Stimulated activated CD4-positive, alpha-beta T cell treated with anti-CD3 and anti-CD28 coated beads, Interleukin-2, amount 100 ng/mL, for 48 hours (primary cell): Measurements from ENCODE around the gene COL23A1.
"Not testable (repeated sequence)": the region's sequence is repeated elsewhere in the genome, so short reads cannot be mapped to it uniquely, and the experiment has no call there.

Experiments
- DNase-seq, 2 donors: peaks; one replicate each; pipeline ENCODE4 v3.0.0-alpha.2; 2020

COL23A1 gene

DNA sequence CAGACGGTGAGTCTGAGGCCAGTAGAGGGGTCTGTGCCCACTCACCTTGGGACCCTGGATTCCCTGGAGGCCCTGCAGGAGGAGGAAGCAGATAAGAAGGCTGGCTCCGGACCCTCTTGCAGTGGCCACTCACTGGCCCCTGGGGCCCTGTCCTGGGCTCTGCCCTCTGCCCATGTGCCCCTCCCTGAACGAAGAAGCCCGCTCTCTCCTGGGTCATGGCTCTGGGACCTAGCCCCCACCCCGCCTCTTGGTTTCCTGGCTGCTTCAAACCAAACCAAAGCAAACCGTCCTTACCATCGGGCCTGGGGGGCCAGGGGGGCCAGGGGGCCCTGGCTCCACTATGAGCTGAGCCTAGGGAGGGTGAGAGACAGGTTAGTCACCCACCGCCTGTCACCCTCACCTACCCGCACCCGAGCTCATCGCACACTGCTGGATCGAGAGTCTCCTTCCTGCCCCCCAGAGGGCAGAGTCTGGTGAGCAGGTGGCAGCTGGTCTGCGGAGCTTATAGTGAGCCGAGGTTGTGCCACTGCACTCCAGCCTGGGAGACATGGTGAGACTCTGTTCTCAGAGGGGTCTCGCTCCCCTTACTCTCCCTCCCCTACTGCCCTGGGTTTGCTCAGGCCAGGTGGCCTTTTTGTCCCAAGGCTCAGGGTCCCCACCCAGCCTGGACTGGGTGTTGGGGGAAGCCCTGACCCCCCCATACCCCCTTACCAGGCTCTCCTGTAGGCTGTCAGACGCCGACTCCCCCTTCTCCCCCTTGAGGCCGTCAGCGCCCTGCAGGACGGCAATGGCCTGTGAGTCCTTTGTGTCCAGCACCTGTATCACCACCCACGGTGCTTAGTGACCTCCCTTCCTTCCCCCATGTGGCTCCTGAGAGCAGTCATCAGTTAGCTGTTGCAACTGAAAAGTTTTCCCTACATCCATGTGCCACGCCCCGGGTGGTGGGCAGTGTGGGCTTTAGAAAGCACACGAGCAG lies 342.4 kb downstream of the COL23A1 start:
- DNase-seq: no peak

DNA sequence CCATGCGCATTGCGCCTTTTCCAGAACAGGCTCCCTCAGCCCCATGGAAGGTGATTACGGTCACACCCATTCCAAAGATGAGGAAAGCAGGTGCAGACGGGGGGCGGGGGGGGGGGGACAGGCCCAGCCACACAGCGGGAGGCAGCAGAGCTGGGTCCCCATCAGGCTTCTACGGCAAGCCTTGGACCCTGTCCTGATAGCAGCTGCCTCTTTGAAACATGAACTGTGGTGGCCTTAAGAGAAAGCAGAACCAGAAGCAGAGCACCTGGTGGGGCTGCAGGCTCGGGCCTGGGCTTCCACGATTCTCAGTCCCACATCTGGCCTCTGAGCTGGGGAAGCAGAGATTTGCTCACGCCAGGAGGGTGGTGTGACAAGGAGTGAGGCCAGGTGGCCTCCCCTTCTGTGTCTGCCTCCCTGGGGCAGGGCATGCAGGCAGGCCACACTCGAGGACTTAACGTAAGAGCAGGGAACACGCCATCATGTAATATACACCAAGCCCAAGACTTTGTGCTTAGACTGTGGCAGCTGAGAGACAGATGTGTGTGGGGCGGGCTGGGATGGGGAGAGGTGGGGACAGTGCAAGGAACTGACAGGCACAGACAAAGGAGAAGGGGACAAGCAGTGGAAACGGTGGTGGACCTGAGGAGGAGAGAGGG lies 343.4 kb downstream of the COL23A1 start:
- DNase-seq: no peak

DNA sequence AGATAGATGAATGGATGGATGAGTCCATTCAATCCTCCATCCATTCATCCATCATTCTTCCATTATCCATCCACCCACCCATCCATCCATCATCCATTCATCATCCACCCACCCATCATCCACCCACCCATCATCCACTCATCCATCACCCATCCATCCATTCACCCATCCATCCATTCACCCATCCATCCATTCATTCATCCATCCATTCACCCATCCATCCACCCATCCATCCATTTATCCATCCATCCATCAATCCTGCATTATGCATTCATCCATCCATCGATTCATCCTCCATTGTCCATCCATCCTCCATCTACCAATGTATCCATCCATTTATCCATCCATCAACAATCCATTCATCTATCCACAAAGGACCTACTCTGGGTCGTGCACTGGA lies 344.8 kb downstream of the COL23A1 start:
- DNase-seq: no peak

DNA sequence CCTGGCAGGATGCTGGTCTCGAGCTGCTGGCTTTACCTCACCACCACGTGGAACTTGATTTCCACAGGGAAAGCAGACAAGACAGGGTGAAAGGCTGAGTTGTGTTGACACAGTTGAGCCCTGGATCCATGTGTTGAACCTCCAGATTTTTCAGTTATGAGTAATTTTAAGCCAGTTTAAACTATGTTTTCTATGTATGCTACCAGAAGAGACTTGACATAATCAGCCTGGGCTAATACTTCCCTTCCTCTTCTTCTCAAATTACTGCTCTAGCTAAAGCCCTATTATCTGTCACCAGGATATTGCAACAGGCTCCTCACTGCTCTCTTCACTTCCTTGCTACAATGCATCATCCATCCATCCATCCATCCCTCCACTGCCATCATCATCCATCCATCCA lies 345.6 kb downstream of the COL23A1 start:
- DNase-seq: no peak

DNA sequence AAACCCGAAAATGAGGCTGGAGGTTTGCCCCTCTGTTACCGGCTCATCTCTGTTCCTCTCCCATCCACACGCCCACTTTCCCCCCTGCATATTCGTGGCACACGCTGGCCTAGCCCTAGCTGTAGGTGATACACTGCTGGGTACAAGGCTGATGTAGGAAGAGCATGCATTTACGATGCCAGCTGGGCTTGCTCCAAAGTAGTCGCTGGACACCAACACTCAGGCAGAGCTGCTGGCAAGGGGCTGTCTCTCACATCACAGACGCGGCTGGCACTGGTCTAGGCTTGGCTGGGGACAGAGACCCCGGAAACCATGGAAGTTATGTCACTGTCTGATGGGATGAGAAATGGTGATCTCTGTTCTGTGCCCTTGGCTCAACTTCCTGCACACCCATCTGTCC lies 347.8 kb downstream of the COL23A1 start:
- DNase-seq: no peak

DNA sequence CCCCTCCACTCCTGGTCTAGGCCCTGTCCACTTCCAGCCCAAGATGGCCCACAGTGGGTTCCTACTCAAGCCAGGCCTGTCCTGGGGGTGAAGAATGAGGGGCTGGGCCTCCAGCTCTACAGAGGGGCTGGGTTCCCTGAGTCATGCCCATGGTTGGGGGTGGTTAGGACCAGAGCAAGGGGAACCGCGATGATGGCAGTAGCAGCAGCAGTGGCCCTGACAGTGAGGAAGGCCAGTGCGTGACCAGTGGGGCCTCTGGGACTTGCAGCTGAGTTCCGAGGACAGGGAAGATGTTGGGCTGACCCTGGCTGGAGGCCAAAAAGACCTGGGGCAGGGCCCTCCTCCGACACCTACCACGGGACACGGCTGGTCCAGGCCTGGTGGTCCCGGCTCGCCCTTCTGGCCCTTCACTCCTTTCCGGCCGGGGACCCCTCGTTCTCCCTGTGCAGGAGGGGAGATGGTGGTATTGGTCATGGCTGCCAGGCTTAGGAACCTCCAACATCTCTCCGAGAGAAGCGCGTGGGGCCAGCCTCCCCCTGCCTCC lies 348.4 kb downstream of the COL23A1 start:
- no peak for DNase-seq

DNA sequence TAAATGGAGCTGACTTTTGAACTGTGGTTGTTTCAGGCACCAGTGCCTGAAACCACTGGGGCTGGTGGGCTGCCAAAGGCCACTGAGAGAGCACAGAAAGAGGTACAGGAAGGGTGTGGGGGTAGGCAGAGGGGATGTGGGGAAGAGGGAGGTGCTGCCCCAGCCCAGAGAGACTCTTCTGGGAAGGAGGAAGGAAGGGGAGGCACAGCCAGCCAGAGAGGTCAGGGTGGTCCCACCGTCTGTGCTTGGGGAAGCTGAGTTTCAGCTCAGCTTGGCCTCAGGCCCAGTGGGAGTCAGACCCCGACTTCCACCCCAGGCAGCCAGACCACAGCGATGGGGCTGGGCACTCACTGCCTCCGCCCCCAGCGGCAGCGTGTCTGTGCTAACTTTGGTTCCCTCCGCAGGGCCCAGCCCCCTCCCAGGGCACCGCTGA lies 348.9 kb downstream of the COL23A1 start:
- no peak for DNase-seq

DNA sequence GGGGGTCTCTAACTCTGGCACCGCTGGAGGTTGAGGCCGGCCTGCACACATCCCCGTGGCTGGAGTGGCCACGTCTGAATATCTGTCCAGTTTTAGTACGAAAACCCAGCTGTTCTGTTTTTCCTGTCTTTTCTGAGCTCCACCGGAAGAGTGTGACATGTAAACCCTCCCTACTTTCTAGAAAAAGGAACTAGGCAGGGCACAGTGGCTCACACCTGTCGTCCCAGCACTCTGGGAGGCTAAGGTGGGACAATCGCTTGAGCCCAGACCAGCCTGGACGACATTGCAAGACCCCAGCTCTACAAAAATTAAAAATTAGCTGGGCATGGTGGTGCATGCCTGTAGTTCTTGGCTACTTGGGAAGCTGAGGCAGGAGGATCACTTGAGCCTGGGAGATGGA lies 349.4 kb downstream of the COL23A1 start:
- DNase-seq: no peak

DNA sequence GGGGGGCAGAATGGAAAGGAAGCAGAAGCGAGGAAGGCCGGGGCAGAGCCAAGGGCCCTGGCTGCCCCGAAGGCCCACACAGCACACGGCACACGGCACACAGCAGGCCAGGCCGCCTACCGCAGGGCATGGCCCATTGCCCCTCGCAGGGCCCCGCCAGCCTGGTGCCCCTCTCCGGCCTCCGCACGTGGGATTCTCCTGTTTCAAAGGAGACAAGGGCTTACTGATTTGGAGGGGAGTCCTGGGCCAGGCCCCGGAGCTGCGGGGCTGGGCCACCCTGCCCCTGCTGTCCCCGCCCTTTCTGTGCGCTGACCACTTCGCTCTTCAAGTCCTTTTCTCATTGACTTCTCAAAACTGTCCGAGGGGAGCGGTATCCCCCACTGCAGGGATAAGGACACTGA lies 349.9 kb downstream of the COL23A1 start:
- DNase-seq: no peak

DNA sequence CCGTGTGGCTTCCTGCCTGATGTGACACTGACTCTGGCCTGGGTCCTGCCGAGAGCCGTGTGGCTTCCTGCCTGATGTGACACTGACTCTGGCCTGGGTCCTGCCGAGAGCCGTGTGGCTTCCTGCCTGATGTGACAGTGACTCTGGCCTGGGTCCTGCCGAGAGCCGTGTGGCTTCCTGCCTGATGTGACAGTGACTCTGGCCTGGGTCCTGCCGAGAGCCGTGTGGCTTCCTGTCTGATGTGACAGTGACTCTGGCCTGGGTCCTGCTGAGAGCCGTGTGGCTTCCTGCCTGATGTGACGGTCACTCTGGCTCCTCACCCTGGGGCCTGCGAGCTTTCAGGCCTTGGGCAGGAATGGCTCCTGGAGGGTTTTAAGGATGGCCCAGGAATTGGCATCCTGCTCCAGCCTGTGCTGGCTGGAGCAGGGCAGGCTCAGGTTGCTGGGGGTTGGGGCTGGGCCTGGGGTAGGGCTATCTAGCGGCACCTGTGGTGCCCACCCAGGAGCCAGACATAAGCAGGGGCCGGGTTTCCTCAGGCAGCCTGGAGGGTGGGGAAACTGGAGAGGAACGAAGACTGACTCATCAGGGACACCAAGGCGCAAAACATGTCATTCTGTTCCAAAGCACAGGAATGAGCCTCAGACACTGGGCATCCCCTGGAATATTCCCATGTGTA lies 350.4 kb downstream of the COL23A1 start:
- not testable (repeated sequence) for DNase-seq

DNA sequence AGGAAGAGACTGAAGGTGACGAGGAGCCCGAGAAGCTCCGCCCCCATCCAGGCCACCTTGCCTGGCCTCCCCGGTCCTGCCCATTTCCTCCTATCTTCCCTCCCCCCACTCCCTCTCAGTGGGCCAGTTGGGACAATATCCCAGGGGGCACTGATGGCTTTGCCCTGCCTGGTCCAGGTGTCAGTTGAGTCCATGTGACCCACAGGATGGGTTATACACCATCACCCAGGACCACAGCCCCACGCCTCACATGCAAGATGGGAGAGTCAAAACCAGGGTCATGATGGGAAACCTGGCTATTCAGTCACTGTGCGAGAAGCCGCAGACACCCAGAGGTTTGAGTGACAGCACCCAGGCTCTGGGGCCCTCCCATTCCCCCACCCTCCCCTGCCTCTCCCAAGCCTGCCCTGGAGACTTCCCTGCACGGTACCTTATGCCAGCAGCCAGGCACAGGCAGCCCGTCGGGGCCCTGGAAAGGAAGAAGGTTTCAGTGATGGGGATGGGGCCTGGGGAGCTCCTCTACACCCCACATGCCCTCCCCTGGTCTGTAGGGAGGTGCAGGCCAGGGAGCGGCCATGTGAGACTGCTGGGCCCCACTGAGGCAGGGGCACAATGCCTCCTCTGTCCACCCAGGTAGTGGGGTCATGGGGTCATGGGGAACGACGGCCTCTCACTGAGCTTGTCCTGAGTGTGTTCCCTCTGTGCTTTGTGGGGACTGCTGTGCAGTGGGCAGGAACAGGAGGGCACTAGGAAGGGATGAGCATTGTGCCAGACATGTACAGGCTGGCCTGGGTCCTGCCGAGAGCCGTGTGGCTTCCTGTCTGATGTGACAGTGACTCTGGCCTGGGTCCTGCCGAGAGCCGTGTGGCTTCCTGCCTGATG lies 351.2 kb downstream of the COL23A1 start:
- DNase-seq: no peak

DNA sequence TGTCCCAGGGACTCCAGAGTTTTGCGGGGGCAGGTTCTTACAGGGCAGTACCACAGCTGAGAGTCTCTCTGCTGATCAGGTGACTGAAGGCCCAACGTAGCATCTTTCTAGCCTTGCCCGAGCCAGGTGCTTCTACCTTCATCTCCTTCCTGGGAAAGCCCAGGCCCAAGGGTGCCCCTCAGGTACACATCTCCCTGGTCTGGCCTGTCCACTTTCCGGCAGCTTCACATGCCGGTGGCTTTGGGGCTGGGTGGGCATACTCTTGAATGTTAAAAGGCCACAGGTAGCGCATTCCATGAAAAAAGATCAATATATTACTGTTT lies 351.9 kb downstream of the COL23A1 start:
- DNase-seq: no peak

DNA sequence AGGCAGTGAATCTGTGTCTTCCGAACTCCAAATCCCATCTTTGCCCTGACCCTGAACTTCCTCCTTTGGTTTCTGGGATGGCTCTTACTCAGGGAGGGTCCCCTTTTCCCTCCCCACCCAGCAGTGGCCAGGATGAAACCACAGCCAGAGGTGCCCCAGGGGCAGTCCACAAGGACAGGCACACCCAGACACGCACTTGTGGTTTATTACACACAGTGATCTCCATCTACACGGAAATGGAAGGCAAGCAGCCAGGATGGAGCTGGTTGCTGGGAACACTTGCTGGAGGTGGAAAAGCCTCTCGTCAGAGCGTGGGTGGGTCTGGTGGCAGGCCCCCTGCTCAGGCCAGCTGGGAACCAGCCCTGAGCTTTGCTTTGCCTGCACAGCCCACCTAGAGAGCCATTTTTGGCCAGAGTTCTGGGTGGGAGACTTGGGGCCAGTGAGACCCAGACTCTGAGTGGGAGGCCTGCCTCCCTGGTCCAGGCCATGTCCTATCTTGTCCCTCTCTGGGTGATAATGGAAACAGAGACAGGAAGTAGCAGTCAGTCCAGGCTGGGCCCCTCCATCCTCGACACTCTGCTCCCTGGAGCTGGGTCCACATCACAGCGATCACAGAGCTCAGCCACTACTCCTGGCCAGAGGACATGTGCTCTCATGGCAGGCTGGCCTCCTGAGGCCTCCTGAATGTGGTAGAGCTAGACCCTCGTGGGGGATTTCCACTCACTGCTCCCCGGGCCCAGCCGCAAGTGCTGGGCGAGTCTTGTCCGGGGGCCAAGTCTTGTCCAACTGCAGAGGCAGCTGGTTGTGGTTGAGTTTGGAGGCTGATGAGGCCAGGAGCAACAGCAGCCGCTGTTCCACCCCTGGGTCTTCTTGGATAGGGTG lies 352.5 kb downstream of the COL23A1 start:
- DNase-seq: no peak

DNA sequence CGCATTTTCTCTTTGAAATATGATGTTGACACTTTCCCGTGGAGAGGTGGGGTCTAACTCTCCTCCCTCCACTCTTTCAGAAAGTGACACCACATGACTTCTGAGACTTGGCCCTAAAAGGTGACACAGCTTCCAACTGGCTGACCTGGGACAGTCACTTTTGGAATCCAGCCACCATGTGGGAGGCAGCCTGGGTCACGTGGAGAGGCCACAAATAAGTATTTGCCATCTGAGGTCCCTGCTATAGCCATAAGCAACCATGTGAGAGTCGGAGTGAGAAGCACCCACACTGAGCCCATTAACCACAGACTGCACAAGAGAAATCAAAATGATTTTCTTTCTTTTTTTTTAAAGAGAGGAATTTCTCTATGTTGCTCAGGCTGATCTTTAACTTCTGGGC lies 353.5 kb downstream of the COL23A1 start:
- DNase-seq: no peak

DNA sequence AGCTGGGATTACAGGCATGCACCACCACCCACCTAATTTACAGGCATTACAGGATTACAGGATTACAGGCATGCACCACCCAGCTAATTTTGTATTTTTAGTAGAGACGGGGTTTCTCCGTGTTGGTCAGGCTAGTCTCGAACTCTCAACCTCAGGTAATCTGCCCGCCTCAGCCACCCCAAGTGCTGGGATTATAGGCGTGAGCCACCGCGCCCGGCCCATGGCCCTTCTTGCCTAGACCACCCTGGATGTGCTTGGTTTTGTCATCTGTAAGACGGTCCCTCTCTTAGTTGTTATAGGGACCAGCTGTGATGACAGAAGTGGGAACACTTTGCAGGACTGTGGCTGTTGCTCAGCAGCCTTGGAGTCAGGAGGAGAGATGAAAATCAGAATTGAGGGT lies 354.1 kb downstream of the COL23A1 start:
- DNase-seq: no peak

DNA sequence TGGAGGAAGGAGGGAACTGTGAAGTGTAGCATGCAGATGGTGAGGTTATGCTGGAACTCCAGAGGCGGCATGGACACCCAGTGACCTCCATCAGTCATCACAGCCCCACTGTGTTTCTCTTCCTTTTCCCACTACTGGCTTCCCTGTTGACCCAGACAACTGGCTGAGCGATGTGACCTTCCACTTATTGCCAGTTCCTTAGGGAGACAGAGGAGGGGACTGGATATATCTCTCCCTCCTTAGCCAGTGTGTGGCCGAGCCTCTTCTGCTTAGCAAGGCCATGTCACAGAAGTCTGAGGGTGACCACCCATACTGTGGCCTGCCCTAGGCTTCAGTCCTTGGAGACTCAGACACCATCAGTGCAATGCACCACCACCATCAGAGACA lies 354.6 kb downstream of the COL23A1 start:
- no peak for DNase-seq

DNA sequence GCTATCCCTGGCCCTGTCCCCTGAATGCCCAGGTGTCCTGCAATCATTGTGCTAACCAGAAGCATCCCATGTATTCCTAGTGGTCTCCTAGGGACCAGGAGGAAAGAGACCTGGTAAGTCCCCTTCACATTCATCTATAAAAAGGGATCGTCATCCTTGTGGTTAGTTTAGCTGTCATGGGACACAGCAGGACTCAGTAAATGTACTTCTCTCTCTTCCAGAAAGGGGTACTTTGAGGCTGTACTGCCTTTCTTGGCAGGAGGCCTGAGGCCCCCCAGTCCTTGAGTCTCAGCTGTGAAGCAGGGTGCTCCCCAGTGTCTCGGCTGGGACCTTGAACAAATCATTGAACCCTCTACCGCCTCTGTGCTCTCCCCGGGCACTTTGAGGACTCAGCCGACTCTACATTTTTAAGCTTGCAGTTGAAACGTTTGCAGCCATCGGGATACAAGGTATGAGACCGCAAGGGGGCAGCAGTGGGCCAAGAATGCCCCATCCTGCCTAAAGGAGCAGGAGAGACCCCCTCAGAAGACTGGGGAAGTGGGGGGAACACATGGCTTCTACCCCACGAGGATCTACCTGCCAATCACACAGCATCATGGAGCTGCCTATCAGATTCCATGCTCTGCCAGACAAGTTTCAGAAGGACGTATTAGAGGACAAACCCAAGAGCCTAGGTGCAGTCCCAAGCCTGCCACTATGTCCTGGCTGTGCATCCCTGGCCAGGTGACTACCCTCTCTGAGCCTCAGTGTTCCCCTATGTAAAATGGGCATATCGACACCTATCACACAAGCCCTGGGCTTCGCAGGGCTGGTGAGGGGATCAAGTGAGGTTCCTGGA lies 355.2 kb downstream of the COL23A1 start:
- peak; percentile 75 to 80 for DNase-seq

DNA sequence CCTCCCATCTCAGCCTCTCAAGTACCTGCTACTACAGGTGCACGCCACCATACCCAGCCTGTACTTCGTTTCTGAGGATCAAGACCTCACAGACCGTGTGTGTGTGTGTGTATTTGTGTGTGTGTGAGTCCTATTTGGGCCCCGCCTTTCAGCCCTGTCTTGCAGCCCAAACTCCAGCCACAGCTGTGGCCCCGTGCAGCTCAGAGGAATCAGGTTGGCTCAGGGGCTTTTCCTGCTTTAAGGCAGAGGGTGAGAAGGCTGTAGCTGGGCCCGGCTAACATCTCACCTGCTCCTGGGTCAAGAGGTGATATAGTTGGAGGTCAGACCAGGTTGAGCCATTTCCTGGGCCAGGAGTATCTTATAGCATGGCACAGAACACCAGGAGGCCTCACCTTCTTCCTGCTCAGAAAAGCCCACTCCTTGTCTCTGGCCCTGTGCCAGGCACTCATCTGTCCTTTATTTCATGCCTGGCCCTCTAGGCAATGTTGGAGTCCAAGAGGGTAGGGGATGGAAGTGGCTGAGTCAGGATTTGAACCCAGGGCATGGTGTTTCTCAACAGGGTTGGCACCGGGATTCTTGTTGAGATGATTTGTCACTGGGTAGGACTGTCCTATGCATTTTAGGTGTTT lies 356.0 kb downstream of the COL23A1 start:
- DNase-seq: no peak

DNA sequence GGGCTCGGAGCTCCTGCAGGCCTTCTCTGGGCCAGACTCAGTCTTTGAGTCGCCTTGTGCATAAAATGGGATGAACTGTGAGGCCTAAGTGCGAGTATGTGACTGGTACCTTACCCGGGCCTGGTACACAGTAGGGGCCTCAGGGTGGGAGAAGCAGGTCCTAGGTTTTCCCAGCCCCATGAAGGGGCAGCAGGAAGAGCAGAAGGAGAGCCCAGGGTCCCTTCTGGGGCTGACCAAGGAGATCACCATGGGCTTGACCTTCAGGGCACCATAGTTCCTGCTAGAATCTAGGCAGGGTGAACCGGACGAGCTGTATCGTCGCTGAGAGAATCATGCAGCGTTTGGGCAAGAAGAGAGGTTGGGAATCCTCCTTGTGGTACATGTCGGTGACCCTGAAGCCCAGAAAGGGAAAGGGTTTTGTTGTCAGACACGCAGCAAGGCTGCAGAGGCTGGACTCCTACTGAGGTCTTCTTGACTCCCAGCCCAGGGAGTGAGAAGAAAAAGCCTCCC lies 357.2 kb downstream of the COL23A1 start:
- DNase-seq: no peak
